SK-N-SH treated with all-trans-retinoic acid at 6 μM for 48 hours (cell line): Measurements from ENCODE around the gene SLFNL1.

Source experiments
- CSDC2 ChIP-seq: fragments of 250-450 bp; sonication (Bioruptor Pico); IDR thresholded peaks from 2 replicates; pipeline ENCODE4 v1.5.0; 2020; ENCODE audit warnings: mild to moderate bottlenecking, moderate library complexity
- PPARA ChIP-seq: fragments of 250-450 bp; sonication (Bioruptor Pico); IDR thresholded peaks from 2 replicates; pipeline ENCODE4 v1.5.0; 2020; ENCODE audit warnings: mild to moderate bottlenecking, borderline replicate concordance
- RARB ChIP-seq: fragments of 250-450 bp; sonication (Bioruptor Pico); IDR thresholded peaks from 2 replicates; pipeline ENCODE4 v1.8.0; 2021; ENCODE audit warnings: mild to moderate bottlenecking, moderate library complexity
- TCF4 ChIP-seq: fragments of 250-450 bp; sonication (Bioruptor Pico); IDR thresholded peaks from 2 replicates; pipeline ENCODE4 v1.8.0; 2021; ENCODE audit warnings: mild to moderate bottlenecking, moderate library complexity, borderline replicate concordance
- ZFP30 ChIP-seq: fragments of 450-650 bp; formaldehyde crosslinking; IDR thresholded peaks from 2 replicates; pipeline ENCODE4 v1.5.0; 2022; ENCODE audit warnings: mild to moderate bottlenecking, moderate library complexity
- ZNF565 ChIP-seq: fragments of 450-650 bp; formaldehyde crosslinking; conservative IDR thresholded peaks from 2 replicates; pipeline ENCODE4 v1.5.0; 2020; ENCODE audit warnings: low read depth, mild to moderate bottlenecking, moderate library complexity

GRCh38 chr1:41015281-41015896 lies 6.1 kb downstream of the SLFNL1 start:
- TF ChIP-seq CSDC2 (CRISPR knock-in tag) (no peak), RARB (no peak), ZNF565 (no peak), ZFP30 (CRISPR knock-in tag) (no peak), TCF4 (CRISPR knock-in tag) (no peak), PPARA (CRISPR knock-in tag) (no peak)
